ENCODE results near the gene DNAJB7.
"Not testable (repeated sequence)": the region's sequence is repeated elsewhere in the genome, so short reads cannot be mapped to it uniquely, and the experiment has no call there.

- not testable (repeated sequence) for TF ChIP-seq CTCF (IDR thresholded peaks at IDR 0.05; ENCODE audit: low read depth, low read length); POLR2A (IDR thresholded peaks at IDR 0.05; ENCODE audit: extremely low read depth, insufficient read length)
Measured at GRCh38 chr22:40826292-40826691, 35.6 kb downstream of the DNAJB7 start.

All from NB4 (cell line).